Activated T-cell treated with anti-CD3 and anti-CD28 coated beads, Interleukin-2, amount 50 U/mL, for 72 hours (primary cell): ENCODE results near the gene TRPV6. TPM values are rescaled to one million over a fixed set of nuclear protein-coding genes. Genes with fewer than 3 reads are reported as not detected.
A peak's percentile ranks its signal among the peaks of the same experiment; 100 is the strongest.

Source experiments
- ATAC-seq, 2 donors: fragments of 150-1000 bp; cut with Tn5 transposase; replicated peaks in 1 of 2; 2 replicates each; pipeline ENCODE4 v1.10.0; 2021; ENCODE audit warnings: moderate library complexity in 2 of 2, mild to moderate bottlenecking in 1 of 2
- DNase-seq, 2 donors: peaks; one replicate each; pipeline ENCODE4 v3.0.0; 2021 to 2022; ENCODE audit warnings: mixed read lengths in 1 of 2
- H3K27ac Mint-ChIP-seq: one replicate; pipeline ENCODE4 v1.8.0; 2022; ENCODE audit warnings: mild to moderate bottlenecking, moderate library complexity, mixed read lengths
- H3K27me3 Mint-ChIP-seq: one replicate; pipeline ENCODE4 v1.8.0; 2022; ENCODE audit warnings: low read depth, mixed read lengths
- H3K36me3 Mint-ChIP-seq, 2 donors: one replicate each; pipeline ENCODE4 v1.8.0; 2022; ENCODE audit warnings: mixed read lengths in 2 of 2, mild to moderate bottlenecking in 1 of 2; ENCODE audit not compliant: insufficient read depth in 2 of 2
- H3K4me1 Mint-ChIP-seq: one replicate; pipeline ENCODE4 v1.8.0; 2022; ENCODE audit warnings: low read depth, mixed read lengths
- H3K4me3 Mint-ChIP-seq, 2 donors: one replicate each; pipeline ENCODE4 v1.8.0; 2022; ENCODE audit warnings: mild to moderate bottlenecking in 2 of 2, mixed read lengths in 2 of 2, moderate library complexity in 2 of 2
- H3K9me3 Mint-ChIP-seq, 2 donors: one replicate each; pipeline ENCODE4 v1.8.0; 2022; ENCODE audit warnings: mixed read lengths in 2 of 2
- total RNA-seq, 2 donors: library from RNA; stranded (reverse); gene quantifications; one replicate each; pipeline ENCODE4 v1.2.3, GENCODE V29; 2022

The TRPV6 gene
- total RNA-seq, 2 donors from 2014 or later: 0.05 TPM; not detected in 1

DNA sequence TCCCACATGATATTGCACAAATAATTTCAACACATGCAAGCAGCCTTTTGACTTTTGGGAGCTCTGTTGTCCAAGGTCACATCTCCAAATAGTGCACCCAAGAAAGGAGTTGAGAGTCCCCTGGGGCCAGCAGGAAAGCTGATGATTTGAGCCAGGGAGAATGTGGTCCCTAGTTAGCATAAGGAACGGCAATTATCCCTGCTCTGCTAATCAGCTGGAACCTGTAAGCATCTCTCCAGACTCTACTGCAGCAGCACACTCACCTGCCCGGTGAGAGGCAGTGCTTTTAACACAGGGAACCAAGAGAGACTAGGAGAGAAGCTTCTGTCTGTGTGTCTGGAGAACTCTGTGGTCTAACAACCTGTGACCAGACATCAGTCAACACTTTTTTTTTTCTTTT, 31.0 kb upstream of the TRPV6 start:
- H3K9me3 Mint-ChIP-seq: no peaks in the 10 kb centered on the region
- no peak for DNase-seq
- no peaks in the 10 kb centered on the region for H3K36me3 Mint-ChIP-seq
- no peak for ATAC-seq
- no peaks in the 10 kb centered on the region for H3K4me1 Mint-ChIP-seq
- no peak overlapping the region for H3K27ac Mint-ChIP-seq
- H3K27me3 Mint-ChIP-seq: peaks cover 9% of the 10 kb centered on the region
- no peak overlapping the region for H3K4me3 Mint-ChIP-seq

DNA sequence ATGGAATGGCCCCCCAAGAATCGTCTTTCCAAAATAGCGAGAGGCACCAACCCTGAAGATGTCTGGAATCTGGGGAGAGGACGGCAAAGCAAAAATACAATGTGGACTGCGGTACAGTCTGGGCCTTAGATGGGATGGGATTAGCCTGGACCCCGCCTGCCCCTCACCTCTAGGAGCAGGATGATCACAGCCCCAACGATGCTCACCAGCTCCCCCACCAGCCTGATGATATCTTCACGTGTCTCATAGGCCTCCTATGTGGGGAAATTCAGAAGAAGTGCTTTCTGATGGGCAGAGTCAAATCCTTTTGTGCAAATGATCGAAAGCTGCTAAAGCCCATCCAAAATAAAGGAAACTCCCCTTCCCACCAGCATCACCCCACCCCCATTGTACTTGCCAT, 29.8 kb upstream of the TRPV6 start:
- Mint-ChIP-seq H3K27ac (no peak overlapping the region), H3K36me3 (no peaks in the 10 kb centered on the region), H3K4me3 (no peak overlapping the region), H3K4me1 (no peaks in the 10 kb centered on the region), H3K27me3 (peaks cover 20% of the 10 kb centered on the region), H3K9me3 (no peaks in the 10 kb centered on the region)
- DNase-seq: no peak
- no peak for ATAC-seq

DNA sequence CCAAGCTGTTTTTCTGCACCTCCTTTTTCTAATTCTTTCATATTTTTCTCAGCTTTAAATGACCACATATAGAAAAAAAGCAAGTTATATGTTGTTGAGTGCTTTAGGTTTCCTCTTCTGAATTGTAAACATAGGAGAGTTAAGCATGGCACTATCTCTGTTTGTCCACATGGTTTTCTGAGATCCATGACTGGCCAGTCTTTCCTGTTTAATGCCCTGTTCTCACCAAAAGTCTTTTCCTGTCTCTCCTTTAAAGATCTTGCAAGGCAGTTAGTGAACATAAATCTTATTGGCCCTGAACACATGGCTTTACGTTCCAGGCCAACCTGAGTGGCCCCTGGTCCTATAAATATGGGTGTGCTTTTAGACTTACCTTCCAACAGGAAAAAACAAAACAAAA, 28.6 kb upstream of the TRPV6 start:
- DNase-seq (no peak), ATAC-seq (no peak)
- Mint-ChIP-seq H3K27ac (no peak overlapping the region), H3K4me1 (no peaks in the 10 kb centered on the region), H3K9me3 (no peaks in the 10 kb centered on the region), H3K36me3 (no peaks in the 10 kb centered on the region), H3K4me3 (no peak overlapping the region), H3K27me3 (peaks cover 23% of the 10 kb centered on the region)

DNA sequence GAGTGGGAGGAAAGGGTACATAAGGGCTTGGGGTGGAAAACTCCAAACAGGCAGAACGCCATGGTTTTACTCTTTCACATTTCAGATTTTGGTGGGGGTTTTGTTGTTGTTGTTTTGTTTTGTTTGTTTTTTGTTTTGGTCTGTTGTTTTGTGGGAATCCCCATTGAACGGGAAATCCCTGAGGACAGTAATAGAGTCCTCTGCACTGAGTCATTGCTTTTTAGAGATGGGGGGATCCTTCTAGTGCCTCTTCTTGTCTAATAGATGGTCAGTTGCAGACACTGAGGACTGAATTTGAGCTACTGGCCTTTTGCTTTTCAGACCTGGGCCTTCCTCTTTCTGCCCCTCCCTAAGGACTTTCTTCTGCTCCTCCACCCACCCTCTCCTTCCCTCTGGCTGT, 28.0 kb upstream of the TRPV6 start:
- H3K9me3 Mint-ChIP-seq: no peaks in the 10 kb centered on the region

DNA sequence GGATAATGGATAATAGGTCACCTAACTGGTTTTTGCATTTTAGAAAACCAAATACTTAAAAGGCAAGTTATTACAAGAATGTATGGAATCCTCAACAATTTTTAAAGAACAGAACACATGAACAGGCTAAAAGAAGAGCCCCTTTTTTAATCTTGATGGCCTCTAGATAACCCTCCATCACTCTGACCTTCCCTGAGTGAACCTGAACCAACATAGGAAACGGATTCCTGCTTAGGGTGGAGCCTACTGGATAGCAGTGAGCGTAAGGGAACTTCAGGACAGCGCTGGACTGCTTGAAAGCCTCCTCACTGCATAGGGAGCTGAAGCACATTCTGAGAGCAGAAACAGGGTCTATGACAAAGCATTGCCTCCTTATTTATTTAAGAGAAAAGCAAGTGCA, 27.5 kb upstream of the TRPV6 start:
- H3K27ac Mint-ChIP-seq: no peak overlapping the region
- DNase-seq (no peak), ATAC-seq (no peak)
- H3K27me3 Mint-ChIP-seq: peaks cover 25% of the 10 kb centered on the region
- no peaks in the 10 kb centered on the region for H3K9me3 Mint-ChIP-seq
- no peaks in the 10 kb centered on the region for H3K4me1 Mint-ChIP-seq
- no peaks in the 10 kb centered on the region for H3K36me3 Mint-ChIP-seq
- no peak overlapping the region for H3K4me3 Mint-ChIP-seq

More for the DNA sequence above, 28.0 kb upstream of the TRPV6 start:
- H3K4me3 Mint-ChIP-seq: no peak overlapping the region
- no peak for ATAC-seq
- no peaks in the 10 kb centered on the region for H3K36me3 Mint-ChIP-seq
- no peak overlapping the region for H3K27ac Mint-ChIP-seq
- peaks cover 28% of the 10 kb centered on the region for H3K27me3 Mint-ChIP-seq
- no peaks in the 10 kb centered on the region for H3K4me1 Mint-ChIP-seq
- no peak for DNase-seq

GRCh38 chr7:142910481-142910880, 24.9 kb upstream of the TRPV6 start:
- Mint-ChIP-seq H3K27ac (no peak overlapping the region), H3K4me3 (no peak overlapping the region), H3K4me1 (no peaks in the 10 kb centered on the region), H3K36me3 (no peaks in the 10 kb centered on the region), H3K9me3 (peaks cover 0 to 3% of the 10 kb centered on the region in 2 donors), H3K27me3 (peaks cover 32% of the 10 kb centered on the region)
- no peak for DNase-seq
- ATAC-seq: no peak

- Mint-ChIP-seq H3K27ac (no peak overlapping the region), H3K4me1 (no peaks in the 10 kb centered on the region), H3K4me3 (no peak overlapping the region), H3K9me3 (peaks cover 0 to 3% of the 10 kb centered on the region in 2 donors), H3K27me3 (peaks cover 32% of the 10 kb centered on the region), H3K36me3 (no peaks in the 10 kb centered on the region)
- DNase-seq: no peak
- no peak for ATAC-seq
Observed at GRCh38 chr7:142910031-142910433, 24.5 kb upstream of the TRPV6 start.

DNA sequence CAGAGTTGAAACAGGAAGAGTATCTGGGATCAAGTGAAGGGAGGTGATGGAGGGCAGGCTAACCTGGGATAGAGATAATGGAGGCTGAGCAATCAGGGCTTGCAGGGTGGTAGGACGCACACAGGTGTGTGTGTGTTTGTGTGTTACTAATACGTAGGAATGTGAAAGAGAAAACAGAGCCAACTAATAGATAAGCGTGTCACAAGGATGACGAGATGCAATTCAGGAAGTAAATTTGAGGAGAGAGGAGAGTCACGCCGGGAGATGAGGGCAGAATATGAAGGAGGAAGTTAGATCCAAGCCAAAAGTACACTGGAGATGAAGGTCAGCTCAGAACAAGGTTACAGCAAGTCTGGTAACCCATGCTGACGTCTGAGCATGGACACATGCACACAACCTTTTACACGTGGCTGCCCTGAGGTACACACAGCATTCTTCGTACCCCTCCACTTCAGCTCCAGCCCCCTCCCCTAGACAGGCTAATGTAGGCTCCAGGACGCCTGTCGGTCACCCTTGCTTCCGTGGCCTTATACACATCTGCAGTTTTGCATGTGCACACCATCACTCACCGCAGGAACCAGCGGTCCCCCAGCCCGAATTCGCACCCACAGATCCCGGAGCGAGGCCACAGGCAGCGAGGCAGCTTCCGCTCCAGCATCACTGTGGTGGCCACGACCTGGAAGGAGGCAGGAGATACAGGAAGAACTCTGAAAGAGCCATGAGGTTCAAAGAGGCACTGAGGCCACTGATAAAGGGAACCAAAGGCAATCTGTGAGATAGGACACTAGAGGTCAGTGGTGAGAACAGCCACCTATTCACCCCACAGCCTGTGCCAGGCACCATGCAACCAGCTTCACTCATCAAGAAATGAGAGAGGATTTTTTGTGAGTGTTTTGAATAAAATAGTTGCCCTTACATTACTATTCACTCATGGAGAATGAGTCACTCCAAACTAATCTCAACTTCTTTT, 23.7 kb upstream of the TRPV6 start:
- Mint-ChIP-seq H3K4me3 (no peak overlapping the region), H3K27me3 (peaks cover 32% of the 10 kb centered on the region), H3K4me1 (no peaks in the 10 kb centered on the region), H3K27ac (no peak overlapping the region), H3K9me3 (peaks cover 0 to 3% of the 10 kb centered on the region in 2 donors), H3K36me3 (no peaks in the 10 kb centered on the region)
- DNase-seq (no peak), ATAC-seq (peak in 1 of 2 donors; percentile 31)

DNA sequence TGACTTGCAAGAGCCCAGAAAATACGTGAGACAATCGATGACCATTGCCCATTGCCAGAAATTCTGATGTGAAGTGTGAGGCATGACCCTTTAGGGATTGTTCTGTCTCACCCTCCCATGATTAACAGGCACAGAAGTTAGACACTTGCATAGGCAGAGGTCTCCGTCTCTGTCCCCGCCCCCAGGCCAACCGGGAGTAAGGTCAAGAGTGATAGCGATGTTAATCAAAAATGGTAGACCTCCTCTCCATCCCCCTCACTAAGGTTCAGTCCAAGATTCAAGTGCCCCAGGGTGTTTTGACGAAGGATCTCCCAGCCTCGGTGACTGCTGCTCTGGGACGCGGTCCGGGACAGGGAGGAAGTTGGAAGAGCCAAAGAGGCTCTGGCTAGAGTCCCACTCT, 22.7 kb upstream of the TRPV6 start:
- DNase-seq (no peak), ATAC-seq (no peak)
- no peaks in the 10 kb centered on the region for H3K36me3 Mint-ChIP-seq
- H3K4me3 Mint-ChIP-seq: no peak overlapping the region
- peaks cover 0 to 3% of the 10 kb centered on the region in 2 donors for H3K9me3 Mint-ChIP-seq
- no peaks in the 10 kb centered on the region for H3K4me1 Mint-ChIP-seq
- peaks cover 32% of the 10 kb centered on the region for H3K27me3 Mint-ChIP-seq
- no peak overlapping the region for H3K27ac Mint-ChIP-seq

- DNase-seq (no peak), ATAC-seq (no peak)
- Mint-ChIP-seq H3K27ac (no peak overlapping the region), H3K9me3 (peaks cover 2 to 3% of the 10 kb centered on the region in 2 donors), H3K36me3 (peaks cover 0 to 2% of the 10 kb centered on the region in 2 donors), H3K4me1 (no peaks in the 10 kb centered on the region), H3K27me3 (peaks cover 31% of the 10 kb centered on the region), H3K4me3 (no peak overlapping the region)
Observed at GRCh38 chr7:142906643-142907042, 21.1 kb upstream of the TRPV6 start.

DNA sequence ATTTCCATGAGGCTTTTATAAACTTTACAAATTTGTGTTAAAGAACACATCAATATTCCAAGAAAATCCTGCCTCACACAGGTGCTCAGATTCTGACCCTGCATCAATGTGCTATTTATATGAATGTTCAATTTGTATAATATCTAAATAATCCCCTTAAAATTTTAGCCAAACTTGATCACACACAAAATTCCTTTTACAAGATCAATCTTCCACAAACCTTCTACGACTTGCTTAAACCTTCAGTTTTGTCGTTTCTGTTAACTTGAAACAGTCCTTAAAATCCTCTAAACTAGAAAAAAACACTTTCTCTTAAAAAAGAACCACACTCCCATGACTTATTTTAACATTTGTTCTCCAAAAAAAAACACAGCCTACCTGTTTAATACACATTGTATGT, 20.2 kb upstream of the TRPV6 start:
- no peak for DNase-seq
- H3K27me3 Mint-ChIP-seq: peaks cover 22% of the 10 kb centered on the region
- no peak for ATAC-seq
- no peak overlapping the region for H3K4me3 Mint-ChIP-seq
- peaks cover 2 to 3% of the 10 kb centered on the region in 2 donors for H3K9me3 Mint-ChIP-seq
- peaks cover 0 to 2% of the 10 kb centered on the region in 2 donors for H3K36me3 Mint-ChIP-seq
- no peaks in the 10 kb centered on the region for H3K4me1 Mint-ChIP-seq
- H3K27ac Mint-ChIP-seq: no peak overlapping the region

GRCh38 chr7:142904128-142904527, 18.6 kb upstream of the TRPV6 start:
- no peak for ATAC-seq
- H3K4me1 Mint-ChIP-seq: no peaks in the 10 kb centered on the region
- peaks cover 2 to 3% of the 10 kb centered on the region in 2 donors for H3K9me3 Mint-ChIP-seq
- DNase-seq: no peak
- H3K27ac Mint-ChIP-seq: no peak overlapping the region
- peaks cover 0 to 2% of the 10 kb centered on the region in 2 donors for H3K36me3 Mint-ChIP-seq
- H3K27me3 Mint-ChIP-seq: peaks cover 16% of the 10 kb centered on the region
- no peak overlapping the region for H3K4me3 Mint-ChIP-seq

DNA sequence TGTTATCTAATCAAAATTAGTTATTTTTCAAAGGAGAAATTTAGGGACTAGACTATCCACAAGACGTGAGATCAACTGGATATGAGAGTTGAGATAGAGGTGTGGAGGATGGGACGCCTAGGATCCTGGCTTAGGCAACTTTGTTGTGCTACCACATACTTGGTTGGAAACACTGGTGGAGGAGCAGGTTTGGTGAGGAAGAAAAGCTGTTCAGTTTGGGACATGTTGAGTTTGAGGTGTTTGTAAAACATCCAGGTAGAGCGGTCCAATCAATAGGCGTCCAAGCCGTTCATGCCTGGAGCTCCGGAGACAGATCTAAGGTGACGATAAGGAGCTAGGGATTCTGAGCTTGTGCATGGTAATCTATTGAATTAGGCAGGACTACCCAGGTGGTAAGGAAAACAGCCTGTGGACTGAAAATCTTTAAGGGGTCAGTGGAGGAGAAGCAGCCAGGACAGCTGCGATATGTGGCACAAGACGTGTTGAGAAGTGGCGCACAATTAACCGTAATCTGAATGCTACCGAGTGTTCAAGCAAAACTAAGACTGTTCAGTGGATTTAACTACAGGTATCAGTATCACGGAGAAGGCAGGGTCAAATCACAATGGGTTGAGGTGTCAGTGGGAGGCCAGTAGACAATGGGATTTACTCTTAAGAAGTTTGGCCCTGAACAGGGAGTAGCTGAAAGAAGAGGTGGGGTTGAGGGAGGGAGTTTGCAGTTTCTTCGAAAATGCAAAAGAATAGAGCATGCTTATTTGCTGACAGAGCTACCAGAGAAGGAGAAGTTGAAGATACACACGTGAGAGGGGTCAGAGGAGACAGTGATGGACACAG, 16.1 kb upstream of the TRPV6 start:
- DNase-seq (no peak), ATAC-seq (no peak)
- Mint-ChIP-seq H3K9me3 (peaks cover 2 to 3% of the 10 kb centered on the region in 2 donors), H3K36me3 (peaks cover 0 to 2% of the 10 kb centered on the region in 2 donors), H3K4me3 (no peak overlapping the region), H3K27ac (no peak overlapping the region), H3K4me1 (no peaks in the 10 kb centered on the region), H3K27me3 (no peaks in the 10 kb centered on the region)
